GM21786 (cell line): ENCODE results near the gene SYT15.

ENCODE experiments used
- ATAC-seq: cut with Tn5 transposase; IDR thresholded peaks from one replicate; pipeline ENCODE4 v1.9.1; 2021; ENCODE audit not compliant: unreplicated experiment

Gene SYT15

GRCh38 chr10:46544989-46545791 lies 33.7 kb upstream of the SYT15 start:
- ATAC-seq: no peak

GRCh38 chr10:46545861-46546590 lies 32.9 kb upstream of the SYT15 start:
- ATAC-seq: no peak

GRCh38 chr10:46546591-46547540 lies 32.1 kb upstream of the SYT15 start:
- no peak for ATAC-seq

- no peak for ATAC-seq
Observed at GRCh38 chr10:46547541-46548497, 31.1 kb upstream of the SYT15 start.

- no peak for ATAC-seq
Observed at GRCh38 chr10:46548498-46549090, 30.3 kb upstream of the SYT15 start.

GRCh38 chr10:46549171-46550075 lies 29.5 kb upstream of the SYT15 start:
- ATAC-seq: no peak

- no peak for ATAC-seq
Observed at GRCh38 chr10:46550076-46550790, 28.7 kb upstream of the SYT15 start.

- ATAC-seq: no peak
Observed at GRCh38 chr10:46550795-46551700, 27.9 kb upstream of the SYT15 start.

GRCh38 chr10:46551701-46552525 lies 27.0 kb upstream of the SYT15 start:
- no peak for ATAC-seq

- ATAC-seq: no peak
Observed at GRCh38 chr10:46552526-46553237, 26.2 kb upstream of the SYT15 start.

GRCh38 chr10:46553238-46554049 lies 25.5 kb upstream of the SYT15 start:
- ATAC-seq: no peak

- ATAC-seq: no peak
Observed at GRCh38 chr10:46554166-46554781, 24.7 kb upstream of the SYT15 start.

GRCh38 chr10:46555366-46555712 lies 23.6 kb upstream of the SYT15 start:
- ATAC-seq: no peak
